Loucy (cell line): ENCODE data around the gene DPY19L1.
"Not testable (repeated sequence)": the region's sequence is repeated elsewhere in the genome, so short reads cannot be mapped to it uniquely, and the experiment has no call there.

Experiments
- EZH2phosphoT487 ChIP-seq: fragments of 200-600 bp; IDR thresholded peaks from 2 replicates; pipeline ENCODE4 v1.6.1; 2018; ENCODE audit warnings: antibody characterized with exemption, mild to moderate bottlenecking, moderate library complexity, borderline replicate concordance
- TF ChIP-seq, protein P1 (sequence below): fragments of 200-600 bp; sonication (generic); conservative IDR thresholded peaks from 2 replicates; pipeline ENCODE4 v1.5.1; 2014; ENCODE audit warnings: mild to moderate bottlenecking, antibody characterized with exemption, low read length

DNA sequence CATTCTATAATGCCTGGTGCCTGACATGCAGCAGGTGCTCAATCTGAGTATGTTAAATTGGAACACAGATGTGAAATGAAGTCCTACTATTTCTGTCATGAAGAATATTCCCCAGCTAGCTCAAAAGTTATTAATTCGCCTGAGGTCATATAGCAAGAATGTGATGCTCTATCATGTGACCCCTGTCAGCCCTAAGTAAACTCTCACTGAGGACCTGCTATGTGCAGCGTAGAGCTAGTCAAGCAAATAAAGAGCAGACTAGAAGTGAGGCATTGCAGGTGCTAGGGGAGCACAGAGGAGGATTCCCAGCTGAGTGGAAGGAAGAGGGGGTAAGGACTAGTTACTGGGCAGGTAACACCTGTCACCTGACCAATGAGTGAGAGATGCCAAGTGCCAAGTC is 118.2 kb downstream of the DPY19L1 start:
- TF ChIP-seq, protein P1, sequence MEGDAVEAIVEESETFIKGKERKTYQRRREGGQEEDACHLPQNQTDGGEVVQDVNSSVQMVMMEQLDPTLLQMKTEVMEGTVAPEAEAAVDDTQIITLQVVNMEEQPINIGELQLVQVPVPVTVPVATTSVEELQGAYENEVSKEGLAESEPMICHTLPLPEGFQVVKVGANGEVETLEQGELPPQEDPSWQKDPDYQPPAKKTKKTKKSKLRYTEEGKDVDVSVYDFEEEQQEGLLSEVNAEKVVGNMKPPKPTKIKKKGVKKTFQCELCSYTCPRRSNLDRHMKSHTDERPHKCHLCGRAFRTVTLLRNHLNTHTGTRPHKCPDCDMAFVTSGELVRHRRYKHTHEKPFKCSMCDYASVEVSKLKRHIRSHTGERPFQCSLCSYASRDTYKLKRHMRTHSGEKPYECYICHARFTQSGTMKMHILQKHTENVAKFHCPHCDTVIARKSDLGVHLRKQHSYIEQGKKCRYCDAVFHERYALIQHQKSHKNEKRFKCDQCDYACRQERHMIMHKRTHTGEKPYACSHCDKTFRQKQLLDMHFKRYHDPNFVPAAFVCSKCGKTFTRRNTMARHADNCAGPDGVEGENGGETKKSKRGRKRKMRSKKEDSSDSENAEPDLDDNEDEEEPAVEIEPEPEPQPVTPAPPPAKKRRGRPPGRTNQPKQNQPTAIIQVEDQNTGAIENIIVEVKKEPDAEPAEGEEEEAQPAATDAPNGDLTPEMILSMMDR: not testable (repeated sequence)
- not testable (repeated sequence) for TF ChIP-seq EZH2phosphoT487
